Bladder microvascular endothelial cell (primary cell): ENCODE measurements around the gene GNAI1. TPM values are rescaled to one million over a fixed set of nuclear protein-coding genes. Genes with fewer than 3 reads are reported as not detected.

ENCODE experiments used
- total RNA-seq: library from RNA; depleted of rRNA; stranded (reverse); fragments of >200 nt; gene quantifications from 2 replicates; pipeline ENCODE4 v1.2.3, GENCODE V29; 2014

Gene GNAI1
- total RNA-seq: 33.2 and 64.7 TPM in 2 replicates

DNA sequence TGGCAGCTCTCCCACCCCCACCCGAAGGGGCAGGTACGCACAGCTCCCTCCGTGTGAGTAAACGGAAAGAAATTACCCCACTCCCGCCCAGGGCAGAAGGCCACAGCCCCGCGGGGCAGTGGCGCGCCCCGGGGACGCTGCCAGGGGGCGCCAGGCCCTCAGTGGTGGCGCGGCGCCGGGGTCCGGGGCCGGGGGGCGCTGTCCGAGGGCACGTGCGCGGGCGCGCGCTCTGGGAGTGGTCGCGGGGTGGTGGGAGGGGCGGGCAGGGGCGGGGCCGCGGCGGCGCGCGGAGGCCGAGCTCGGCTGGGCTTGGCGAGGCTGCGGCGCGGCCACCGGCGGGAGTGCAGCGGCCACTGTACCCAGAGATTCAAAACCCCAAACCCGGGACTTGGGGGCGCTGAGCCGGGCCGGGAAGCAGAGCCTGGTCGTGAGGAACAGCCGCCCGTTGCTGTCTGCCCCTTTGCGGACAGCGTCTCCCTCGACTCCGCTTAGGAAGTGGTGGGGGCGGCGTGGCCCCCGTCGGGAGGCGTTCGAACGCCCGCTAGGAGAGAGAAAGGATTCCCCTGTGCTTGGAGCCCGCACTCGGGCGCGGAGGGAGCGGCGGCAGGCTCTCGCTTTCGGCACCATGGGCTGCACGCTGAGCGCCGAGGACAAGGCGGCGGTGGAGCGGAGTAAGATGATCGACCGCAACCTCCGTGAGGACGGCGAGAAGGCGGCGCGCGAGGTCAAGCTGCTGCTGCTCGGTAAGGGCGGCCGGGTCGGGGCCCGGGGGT is at the start of gene GNAI1:
TSS of gene GNAI1 (plus strand) at position 296 of the 773 bp plus-strand sequence. CDS start at position 626, 330 bp downstream.

